ENCODE measurements around the gene CEACAM20. TPM values are rescaled to one million over a fixed set of nuclear protein-coding genes. Genes with fewer than 3 reads are reported as not detected.

Gene CEACAM20
- total RNA-seq, 1 donor from 2014 or later, result not detected

Small RNA genes lying within 50 kb of the gene (small RNA-seq; reads per million reads assigned to genes)
- not detected for gene AC243964.1 (ENCODE audit: low replicate concordance)

Other genes with a start within 250 kb of the CEACAM20 start
- 12.8 TPM for gene ZNF235, start 224.7 kb downstream of the CEACAM20 start, total RNA-seq
- gene ZNF112, start 173.0 kb downstream of the CEACAM20 start, total RNA-seq, result 17.9 TPM
- 24.6 TPM for gene ZNF285, start 128.1 kb downstream of the CEACAM20 start, total RNA-seq
- gene ZNF229, start 81.2 kb downstream of the CEACAM20 start, total RNA-seq, result 15.7 TPM
- gene ZNF180, start 29.2 kb downstream of the CEACAM20 start, total RNA-seq, result 15.7 TPM
- not detected for gene IGSF23, start 83.9 kb upstream of the CEACAM20 start, total RNA-seq
- 21.9 TPM for gene PVR, start 114.2 kb upstream of the CEACAM20 start, total RNA-seq
- 1.7 TPM for gene CEACAM19, start 141.8 kb upstream of the CEACAM20 start, total RNA-seq
- not detected for gene CEACAM16, start 169.5 kb upstream of the CEACAM20 start, total RNA-seq
- 0.49 TPM for gene BCL3, start 219.0 kb upstream of the CEACAM20 start, total RNA-seq
- not detected for gene CBLC, start 248.2 kb upstream of the CEACAM20 start, total RNA-seq